Activated CD8-positive, alpha-beta memory T cell treated with anti-CD3 and anti-CD28 coated beads, Interleukin-2, amount 50 U/mL, for 4 hours (primary cell): ENCODE results near the gene TRNAU1AP.
A peak's percentile ranks its signal among the peaks of the same experiment; 100 is the strongest.
"Not testable (repeated sequence)": the region's sequence is repeated elsewhere in the genome, so short reads cannot be mapped to it uniquely, and the experiment has no call there.

Experiments used
- DNase-seq: peaks from one replicate; pipeline ENCODE4 v3.0.0-alpha.2; 2020

Gene TRNAU1AP

DNA sequence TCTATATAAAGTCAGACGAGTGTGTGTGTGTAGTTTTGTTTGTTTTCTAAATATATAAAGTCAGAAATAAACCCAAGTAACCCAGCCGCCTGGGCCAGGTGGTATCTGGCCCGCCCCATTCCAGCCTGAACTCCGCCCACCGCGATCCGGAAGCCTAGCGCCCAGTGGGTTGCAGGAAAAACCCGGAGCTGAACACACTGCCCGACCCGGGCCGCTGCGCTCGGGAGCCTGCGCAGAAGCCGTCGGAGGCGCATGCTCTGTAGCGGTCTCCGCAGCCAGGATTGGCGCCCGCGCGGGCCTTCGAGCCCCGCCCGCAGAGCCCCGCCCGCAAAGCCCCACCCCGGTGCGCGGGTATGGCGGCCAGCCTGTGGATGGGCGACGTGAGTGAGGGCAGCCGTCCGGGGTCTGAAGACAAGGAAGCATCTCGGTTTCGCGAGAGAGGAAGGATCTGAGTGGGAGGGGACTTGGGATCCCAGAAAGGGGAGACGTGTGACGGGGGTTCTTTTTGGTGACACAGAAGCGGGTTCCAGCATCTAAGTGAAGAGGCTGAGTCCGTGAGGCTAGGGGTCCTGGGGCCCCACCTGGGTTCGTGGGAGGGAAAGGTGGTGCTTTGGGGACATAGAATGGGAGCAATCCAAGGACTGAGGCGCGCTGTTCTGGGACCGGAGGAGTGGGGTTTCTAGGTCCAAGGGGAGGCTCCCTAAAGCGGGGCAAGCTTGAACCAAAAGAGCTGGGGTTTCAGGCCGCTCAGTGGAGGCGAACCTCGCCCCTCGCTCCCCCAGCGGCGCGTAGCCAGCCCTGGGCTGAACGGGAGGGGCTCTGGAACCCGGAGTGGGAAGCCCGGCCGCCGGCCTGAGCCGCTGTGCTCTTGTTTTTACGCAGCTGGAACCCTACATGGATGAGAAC lies at the start of gene TRNAU1AP:
TRNAU1AP (plus strand) TSS at position 328 of the 906 bp plus-strand sequence; CDS start at position 354, 26 bp downstream.
- peak; percentile 97 for DNase-seq

DNA sequence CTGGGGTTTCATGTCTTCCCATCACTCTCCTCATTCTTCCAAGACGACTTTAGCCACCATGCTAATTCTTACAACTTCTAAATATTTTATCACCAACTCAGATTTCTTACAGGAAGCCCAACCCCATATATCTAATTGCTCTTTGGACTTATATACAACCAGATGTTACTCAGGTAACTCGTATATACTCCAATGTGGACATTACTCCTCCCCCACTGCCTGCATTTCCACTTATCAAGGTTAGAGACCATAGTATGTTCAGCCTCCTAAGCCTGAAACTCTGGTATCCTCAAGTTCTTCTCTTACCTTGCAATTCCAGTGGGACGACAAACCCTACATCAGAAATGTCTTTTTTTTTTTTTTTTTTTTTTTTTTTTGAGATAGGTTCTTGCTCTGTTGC lies 49.8 kb upstream of the TRNAU1AP start:
- no peak for DNase-seq

DNA sequence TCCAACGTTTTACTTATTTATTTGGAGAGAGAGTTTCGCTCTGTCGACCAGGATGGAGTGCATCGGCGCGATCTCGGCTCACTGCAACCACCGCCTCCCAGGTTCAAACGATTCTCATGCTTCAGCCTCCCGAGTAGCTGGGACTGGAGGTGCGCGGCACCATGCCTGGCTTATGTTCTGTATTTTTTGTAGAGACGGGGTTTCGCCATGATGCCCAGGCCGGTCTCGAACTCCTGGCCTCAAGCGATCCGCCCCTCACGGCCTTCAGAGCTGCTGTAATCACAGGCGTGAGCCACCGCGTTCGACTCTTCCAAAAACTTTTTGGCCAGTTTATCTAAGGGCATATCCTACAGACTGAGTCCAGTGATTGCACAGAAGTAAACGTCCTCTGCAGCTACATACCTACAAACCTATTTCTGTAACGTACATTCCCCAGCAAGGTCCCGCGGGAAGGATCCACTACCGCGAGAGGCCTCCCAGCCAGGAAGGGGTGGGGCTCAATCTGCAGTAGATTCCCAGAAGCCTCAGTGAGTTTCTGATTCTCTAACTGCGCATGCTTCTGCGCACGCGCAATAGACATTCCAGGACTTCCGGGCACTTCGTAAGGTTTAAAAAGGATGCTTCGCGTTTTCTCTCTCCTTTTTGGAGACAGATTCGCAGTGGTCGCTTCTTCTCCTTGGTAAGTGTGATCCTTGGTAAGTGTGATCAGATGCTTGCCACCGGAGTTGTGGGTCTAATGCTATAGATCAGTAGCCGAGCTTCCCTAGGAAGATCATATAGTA lies 47.3 kb upstream of the TRNAU1AP start, which contains the start of gene RCC1:
RCC1 (plus strand) TSS at position 638 of the 782 bp plus-strand sequence. CDS start 23,824 bp downstream, outside the sequence.
- DNase-seq, result peak; percentile 93

DNA sequence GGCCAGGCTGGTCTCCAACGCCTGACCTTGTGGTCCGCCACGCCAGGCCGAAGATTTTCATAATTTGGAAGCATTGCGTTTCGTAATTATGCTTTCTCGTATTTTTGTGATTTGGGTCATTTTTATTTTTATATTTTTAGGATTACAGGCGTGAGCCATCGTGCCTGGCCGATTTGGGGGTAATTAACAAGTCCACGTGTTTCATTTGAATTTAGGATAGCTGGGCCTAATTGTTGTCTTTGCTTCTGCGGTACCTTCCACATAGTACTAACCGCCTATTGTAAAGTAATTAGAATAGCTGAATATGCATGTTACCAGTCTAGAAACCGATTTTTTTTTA lies 46.0 kb upstream of the TRNAU1AP start:
- no peak for DNase-seq

DNA sequence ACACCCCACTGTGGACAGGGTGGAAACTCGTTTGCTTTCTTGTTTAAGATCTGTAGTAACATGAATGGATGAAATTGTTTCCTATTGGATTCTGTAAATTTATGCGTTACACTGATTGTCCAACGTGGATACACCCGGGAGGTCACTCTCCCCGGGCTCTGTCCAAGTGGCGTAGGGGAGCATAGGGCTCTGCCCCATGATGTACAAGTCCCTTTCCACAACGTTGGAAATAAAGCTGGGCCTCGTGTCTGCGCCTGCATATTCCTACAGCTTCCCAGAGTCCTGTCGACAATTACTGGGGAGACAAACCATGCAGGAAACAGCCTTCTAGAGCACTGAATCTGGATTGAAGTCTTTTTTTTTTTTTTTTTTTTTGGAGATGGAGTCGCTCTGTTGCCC lies 45.6 kb upstream of the TRNAU1AP start:
- DNase-seq, result no peak

DNA sequence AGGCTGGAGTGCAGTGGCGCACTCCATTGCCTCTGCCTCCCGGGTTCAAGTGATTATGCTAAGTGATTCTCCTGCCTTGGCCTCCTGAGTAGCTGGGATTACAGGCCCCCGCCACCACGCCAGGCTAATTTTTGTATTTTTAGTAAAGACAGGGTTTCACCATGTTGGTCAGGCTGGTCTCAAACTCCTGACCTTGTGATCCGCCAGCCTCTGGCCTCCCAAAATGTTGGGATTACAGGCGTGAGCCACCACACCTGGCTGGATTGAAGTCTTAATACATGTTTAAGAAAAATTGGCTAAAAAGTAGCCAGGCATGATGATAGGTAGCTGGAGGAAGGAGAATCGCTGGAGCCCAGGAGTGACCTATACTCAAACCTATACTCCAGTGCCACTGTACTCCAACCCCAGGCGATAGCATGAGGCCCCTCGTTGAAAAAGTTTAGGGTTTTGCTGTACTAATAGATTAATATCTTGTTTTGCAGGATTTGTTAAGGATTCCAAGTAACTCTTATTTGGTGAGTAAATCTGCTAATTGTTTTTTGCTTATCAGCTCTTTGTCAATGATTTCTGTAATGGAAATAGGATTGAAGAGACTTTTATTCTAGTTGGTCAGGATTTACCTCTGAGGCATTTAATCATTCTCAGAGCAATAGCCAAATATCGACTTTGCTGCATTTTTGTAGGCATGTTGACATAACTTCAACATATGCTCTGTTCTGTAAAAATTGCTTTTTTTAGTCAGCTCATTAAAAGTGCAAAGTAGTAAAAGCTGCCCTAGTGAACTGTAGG lies 45.0 kb upstream of the TRNAU1AP start:
- no peak for DNase-seq

DNA sequence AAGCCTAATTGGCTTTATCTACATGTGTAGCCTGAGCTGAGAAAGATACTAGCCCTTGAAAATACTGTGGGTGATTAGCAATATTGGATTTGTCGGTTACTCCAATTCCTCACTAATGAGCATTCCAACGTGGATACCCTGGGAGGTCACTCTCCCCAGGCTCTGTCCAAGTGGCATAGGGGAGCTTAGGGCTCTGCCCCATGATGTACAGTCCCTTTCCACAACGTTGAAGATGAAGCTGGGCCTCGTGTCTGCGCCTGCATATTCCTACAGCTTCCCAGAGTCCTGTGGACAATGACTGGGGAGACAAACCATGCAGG lies 44.5 kb upstream of the TRNAU1AP start:
- no peak for DNase-seq

DNA sequence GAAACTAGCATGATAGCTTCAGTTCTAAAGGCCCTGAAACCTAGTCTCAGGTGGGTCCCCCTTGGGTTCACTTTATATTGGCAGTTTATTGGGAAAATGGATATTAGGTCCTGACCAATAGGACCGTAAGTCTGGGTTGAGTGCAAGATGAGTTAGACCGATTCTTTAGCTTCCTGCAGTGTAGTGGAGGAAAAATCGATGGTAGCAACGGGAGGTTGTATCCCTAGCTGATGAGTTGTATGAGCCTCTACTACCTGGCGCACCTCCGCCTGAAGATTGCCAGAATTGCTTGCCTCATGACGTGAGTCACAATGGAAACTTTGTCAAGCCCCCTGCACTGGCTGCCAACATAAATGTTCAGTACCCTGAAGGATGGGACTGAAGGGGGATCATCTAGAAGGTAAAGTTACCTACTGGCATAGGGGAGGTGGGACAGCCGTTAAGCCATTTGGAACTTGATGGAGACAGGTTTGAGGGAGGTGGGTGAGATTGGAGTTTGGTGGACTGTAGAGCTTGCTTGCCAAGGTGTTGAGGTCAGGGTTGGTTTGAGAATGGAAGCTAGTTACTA lies 43.1 kb upstream of the TRNAU1AP start:
- DNase-seq, result peak; percentile 59

DNA sequence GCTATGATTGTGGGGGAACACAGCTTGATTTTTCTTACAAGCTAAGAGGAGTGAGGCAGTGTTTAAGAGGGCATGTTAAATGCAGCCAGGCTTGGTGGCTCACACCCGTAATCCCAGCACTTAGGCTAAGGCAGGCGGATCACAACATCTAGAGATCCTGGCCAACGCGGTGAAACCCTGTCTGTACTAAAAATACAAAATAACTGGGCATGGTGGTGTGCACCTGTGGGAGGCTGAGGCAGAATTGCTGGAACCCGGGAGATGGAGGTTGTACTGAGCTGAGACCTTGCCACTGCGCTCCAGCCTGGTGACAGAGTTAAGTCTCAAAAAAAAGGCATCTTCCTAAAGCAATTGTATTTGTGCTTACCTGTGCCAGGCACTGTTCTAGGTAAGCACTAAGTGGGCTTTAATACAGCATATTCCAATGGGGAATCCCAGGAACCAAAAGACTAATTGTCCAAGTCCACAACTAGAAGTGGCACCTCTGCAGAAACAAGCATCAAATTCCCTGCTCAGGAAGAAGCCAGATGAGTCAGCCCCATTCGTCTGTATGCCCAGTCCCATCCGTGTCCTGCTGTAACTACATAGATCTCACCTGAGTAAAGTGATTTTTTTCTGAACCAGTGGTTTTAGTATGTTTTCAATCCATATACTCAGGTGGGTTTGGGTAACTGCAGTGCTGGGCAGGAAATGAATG lies 42.5 kb upstream of the TRNAU1AP start:
- no peak for DNase-seq

DNA sequence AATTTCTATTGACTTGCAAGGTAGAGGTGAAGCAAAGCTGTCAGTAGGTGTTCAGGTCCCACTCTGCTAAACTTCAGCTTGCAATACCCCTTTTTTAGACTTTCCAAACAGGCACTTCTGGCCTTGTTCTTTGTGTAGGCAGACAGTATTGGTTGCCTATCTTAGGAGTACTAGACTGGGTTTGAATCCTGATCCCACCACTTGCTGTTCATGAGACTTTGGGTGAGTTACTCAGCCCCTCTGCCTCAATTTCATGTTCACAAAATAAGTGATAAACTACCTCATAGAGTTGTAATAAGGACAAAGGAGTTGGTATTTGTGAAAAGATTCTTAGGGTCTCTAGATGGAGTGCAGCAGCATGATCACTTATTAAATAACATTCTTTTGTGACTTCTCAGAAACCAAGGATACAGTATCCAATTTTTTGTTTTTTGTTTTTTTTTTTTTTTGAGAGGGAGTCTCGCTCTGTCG lies 41.9 kb upstream of the TRNAU1AP start:
- DNase-seq, result no peak

DNA sequence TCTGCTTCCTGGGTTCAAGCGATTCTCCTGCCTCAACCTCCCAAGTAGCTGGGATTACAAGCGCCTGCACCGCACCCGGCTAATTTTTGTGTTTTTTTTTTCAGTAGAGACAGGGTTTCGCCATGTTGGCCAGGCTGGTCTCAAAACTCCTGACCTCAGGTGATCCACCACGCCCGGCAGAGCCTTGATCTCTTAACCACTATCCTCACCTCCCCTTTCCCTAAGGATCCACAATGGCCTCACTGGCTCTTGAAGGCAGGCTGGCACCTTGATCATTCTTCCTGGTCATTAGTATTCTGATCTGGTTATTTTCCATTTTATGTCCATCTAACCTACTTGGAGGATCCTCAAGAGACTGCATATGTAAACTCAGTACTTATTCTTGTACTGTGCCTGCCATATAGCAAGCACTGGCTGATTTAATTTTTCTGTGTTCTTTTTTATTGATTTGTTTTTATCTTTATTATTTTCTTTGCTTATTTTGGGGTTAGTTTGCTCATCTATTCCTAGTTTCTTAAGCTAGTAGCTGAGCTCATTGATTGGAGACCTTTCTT lies 40.8 kb upstream of the TRNAU1AP start:
- DNase-seq, result no peak

DNA sequence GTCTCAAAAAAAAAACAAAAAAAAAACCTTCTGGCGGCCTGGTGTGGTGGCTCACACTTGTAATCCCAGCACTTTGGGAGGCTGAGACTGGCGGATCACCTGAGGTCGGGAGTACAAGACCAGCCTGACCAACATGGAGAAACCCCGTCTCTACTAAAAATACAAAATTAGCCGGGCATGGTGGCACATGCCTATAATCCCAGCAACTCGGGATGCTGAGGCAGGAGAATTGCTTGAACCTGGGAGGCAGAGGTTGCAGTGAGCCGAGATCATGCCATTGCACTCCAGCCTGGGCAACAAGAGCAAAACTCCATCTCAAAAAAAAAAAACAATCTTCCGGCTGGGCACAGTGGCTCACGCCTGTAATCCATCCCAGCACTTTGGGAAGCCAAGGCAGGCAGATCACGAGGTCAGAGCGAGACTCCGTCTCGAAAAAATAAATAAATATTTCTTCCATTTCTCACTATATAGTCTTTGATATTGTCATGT lies 38.4 kb upstream of the TRNAU1AP start:
- not testable (repeated sequence) for DNase-seq

DNA sequence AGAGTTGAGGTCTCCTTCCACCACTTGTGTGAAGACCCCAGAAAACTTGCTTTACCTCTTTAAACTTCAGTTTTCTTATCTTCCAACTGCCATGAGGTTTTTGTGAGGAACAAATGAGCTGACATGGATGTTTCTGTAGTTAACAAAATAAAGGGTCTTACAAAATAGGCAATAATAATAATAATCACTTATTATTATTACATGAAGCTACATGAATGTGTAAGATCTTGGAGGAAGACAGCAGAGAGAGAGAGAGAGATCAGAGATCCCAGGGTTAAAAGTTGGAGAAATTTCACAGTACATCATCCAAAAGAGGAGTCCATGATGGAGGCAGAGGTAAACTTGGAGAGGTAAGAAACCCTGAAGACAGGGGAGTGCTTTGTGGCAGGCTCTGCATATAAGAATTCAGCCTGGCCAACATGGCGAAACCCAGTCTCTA lies 36.3 kb upstream of the TRNAU1AP start:
- no peak for DNase-seq

DNA sequence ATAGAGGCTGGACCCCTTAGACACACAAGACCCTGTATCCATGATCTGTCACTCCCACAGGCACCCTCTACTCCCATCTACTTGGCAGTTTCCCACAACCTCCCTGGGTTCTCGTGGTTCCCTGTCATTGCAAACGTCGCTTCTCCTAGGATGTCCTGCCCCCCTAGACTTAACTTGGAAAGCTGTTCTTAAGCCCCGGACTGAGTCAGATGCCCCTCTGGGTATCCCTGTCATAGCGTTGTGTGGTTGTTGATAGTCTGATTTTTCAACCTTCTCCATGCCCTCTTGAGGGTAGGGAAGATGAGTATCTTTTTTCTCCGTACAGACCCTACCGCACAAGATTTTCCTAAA lies 35.3 kb upstream of the TRNAU1AP start:
- DNase-seq, result no peak

DNA sequence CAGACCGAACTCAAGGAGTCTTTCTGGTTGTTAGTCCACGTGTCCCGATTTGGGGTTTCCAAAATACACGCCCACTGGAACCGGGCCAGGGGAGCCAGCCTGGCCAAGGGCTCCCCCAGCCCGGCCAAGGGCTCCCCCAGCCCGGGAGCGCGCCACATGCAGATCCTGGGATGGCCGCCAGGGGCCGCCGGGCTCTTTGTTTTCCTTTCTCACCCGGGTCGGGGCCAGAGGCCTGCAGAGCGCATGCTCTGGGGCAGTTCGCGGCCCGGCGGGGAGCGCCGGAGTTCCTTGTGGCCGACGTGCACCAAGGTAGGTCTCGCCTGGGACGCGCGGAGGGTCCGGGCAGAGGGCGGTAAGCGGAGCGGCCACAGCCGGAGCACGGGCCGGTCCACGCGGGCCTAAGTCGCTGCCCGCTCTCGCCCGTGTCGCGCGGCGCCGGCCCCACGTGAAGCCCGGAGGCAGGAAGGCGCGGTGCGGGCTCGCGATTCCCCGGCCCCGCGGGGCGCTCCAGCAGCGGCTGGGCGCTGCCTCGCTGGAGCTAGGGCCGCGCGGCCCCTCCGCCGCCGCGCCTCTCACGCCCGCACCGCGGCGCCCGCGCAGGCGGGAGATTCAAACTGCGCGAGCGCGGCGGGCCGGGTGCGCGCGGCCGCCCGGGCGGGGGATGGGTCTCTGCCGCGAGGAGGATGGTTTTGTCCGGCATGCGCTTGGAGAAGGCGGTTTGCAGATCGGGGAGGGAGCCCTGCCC lies 34.7 kb upstream of the TRNAU1AP start:
- DNase-seq, result peak; percentile 90

DNA sequence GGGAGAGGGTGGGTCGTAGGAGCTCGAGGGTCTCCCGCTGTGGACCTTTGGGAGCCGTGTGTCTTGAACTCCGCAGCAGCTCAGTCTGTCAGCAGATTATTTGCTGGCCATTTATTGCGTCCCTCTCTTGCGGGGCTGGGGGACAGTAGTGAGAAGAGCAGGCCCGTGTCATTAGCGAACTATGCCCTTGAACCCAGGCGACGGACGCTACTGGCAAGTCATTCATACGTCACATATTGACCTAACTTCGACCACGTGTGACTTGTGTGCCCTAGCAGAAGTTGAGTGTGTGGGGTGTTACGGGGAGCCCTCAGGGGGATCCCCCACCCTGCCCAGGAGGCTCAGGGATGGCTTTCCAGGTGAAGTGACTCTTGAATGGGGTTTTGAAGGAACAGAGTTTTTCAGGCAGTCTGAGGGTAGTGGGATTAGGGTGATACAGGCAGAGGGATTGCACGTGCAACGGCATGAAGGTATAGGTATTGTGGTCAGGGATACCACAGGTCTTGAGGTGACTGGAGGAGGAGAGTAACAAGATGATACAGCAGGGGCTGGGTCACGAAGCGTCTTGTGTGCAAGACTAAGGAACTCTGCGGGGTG lies 34.0 kb upstream of the TRNAU1AP start:
- DNase-seq, result no peak

DNA sequence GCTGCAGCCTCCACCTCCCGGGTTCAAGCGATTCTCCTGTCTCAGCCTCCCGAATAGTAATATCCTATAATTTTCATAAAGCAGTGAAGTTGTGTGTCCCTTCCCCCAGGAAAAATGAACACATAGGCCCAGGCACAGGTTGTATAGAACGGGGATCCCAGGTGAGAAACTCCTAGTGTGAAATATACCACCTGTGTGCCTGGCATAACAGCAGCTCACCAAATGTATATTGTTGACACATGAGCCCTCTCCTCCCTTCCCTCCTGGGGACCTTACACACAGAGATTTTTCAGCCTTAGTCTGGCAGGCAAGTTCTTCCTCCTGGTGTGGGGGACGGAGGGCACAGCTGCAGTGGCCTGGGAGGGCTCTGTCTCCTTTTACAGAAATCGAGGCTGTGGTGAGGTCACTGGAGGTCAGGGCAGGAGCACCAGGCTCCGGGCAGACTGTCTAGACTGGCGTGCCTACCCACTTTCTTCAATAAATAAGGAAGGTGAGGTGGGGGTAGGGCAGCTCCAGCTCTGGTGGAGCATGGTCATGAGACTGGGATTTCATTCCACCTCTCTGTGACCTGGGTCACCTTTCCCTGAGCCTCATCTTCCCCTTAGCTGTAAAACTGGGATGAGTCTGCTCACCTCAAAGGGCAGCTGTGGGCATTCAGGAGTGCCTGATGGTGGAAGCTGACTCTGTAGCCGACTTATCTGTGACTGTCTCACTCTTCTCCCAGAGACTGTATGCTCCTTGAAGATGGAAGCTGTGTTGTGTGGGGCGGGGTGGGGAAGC lies 32.7 kb upstream of the TRNAU1AP start:
- no peak for DNase-seq

DNA sequence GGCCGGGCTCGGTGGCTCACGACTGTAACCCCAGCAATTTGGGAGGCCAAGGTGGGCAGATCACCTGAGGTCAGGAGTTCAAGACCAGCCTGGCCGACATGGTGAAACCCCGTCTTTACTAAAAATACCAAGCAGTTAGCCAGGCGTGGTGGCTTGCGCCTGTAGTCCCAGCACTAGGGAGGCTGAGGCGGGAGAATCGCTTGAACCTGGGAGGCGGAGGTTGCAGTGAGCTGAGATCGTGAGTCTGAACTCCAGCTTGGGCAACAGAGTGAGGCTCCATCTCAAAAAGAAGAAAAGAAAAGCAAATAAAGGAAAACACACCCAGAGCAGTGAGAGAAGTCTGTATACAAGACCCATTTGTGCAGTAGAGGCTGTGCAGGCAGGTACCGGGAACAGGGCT lies 32.1 kb upstream of the TRNAU1AP start:
- DNase-seq, result not testable (repeated sequence)

DNA sequence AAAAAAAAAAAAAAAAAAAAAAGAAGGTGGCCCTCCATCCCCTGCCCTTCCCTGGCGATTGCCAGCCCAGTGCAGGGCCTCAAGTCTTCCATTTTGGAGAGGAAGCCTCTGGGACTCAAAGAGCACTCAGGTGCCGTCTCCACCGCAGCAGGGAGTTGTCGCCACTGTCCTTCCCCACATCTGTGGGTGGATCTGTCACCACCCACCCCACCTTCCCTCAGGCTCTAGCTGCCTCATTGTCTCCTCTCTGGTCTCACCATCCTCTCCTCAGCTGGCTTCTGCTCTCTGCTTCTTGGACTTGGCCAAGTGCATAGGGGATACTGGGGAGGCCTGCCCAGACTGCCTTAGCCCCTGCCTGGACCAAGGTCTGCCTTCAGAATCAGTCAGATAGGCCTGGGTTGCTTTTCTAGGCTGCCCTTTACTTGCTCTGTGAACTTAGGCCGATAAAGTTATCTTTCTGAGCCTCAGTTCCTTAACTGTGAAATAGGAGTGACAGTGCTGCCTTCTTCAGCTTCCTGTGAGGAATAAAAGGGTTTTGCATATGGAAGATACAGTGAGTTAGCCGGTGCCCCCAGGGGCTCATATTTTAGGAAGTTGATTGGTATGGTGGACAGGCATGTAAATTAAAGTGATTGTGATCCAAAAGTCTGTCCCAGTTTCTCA lies 31.3 kb upstream of the TRNAU1AP start:
- DNase-seq, result no peak
